Fibroblast of skin of back (primary cell): ENCODE data around the gene NWD2.

Experiments used
- DNase-seq: peaks from one replicate; pipeline ENCODE4 v3.0.0-alpha.2; 2013

The NWD2 gene

GRCh38 chr4:37305984-37306383 is 61.4 kb downstream of the NWD2 start:
- DNase-seq: no peak

GRCh38 chr4:37317104-37317643 is 72.6 kb downstream of the NWD2 start:
- DNase-seq: no peak

- no peak for DNase-seq
Measured at GRCh38 chr4:37320513-37321235, 76.1 kb downstream of the NWD2 start.

GRCh38 chr4:37322122-37322521 is 77.6 kb downstream of the NWD2 start:
- DNase-seq: no peak

GRCh38 chr4:37324546-37324945 is 80.0 kb downstream of the NWD2 start:
- DNase-seq: no peak

- DNase-seq: no peak
Measured at GRCh38 chr4:37326852-37327251, 82.3 kb downstream of the NWD2 start.

GRCh38 chr4:37338972-37339371 is 94.4 kb downstream of the NWD2 start:
- DNase-seq: no peak

- DNase-seq: no peak
Measured at GRCh38 chr4:37358748-37359147, 114.2 kb downstream of the NWD2 start.

GRCh38 chr4:37359261-37359660 is 114.7 kb downstream of the NWD2 start:
- DNase-seq: no peak

GRCh38 chr4:37365888-37366287 is 121.3 kb downstream of the NWD2 start:
- DNase-seq: no peak

- DNase-seq: no peak
Measured at GRCh38 chr4:37367901-37368300, 123.4 kb downstream of the NWD2 start.

- no peak for DNase-seq
Measured at GRCh38 chr4:37370052-37370451, 125.5 kb downstream of the NWD2 start.

- no peak for DNase-seq
Measured at GRCh38 chr4:37381040-37381668, 136.6 kb downstream of the NWD2 start.

- peak; percentile 20 for DNase-seq
Measured at GRCh38 chr4:37383579-37384229, 139.2 kb downstream of the NWD2 start.

- DNase-seq: no peak
Measured at GRCh38 chr4:37385424-37385823, 140.9 kb downstream of the NWD2 start.

- DNase-seq: no peak
Measured at GRCh38 chr4:37388681-37389365, 144.3 kb downstream of the NWD2 start.

GRCh38 chr4:37389366-37389765 is 144.8 kb downstream of the NWD2 start:
- DNase-seq: no peak

- peak; percentile 42 for DNase-seq
Measured at GRCh38 chr4:37389967-37390580, 145.5 kb downstream of the NWD2 start.

GRCh38 chr4:37392521-37393255 is 148.1 kb downstream of the NWD2 start:
- DNase-seq: no peak

- no peak for DNase-seq
Measured at GRCh38 chr4:37393321-37393720, 148.8 kb downstream of the NWD2 start.

GRCh38 chr4:37393889-37394288 is 149.3 kb downstream of the NWD2 start:
- no peak for DNase-seq

GRCh38 chr4:37397505-37397904 is 153.0 kb downstream of the NWD2 start:
- no peak for DNase-seq
